Esophagus (tissue), 2 donors: ENCODE results near the gene ZNF814. TPM values are rescaled to one million over a fixed set of nuclear protein-coding genes. Genes with fewer than 3 reads are reported as not detected.

Experiments used
- polyA plus RNA-seq, 2 donors: library from polyadenylated mRNA; stranded (reverse); fragments of 200-250 nt; gene quantifications; one replicate each; pipeline ENCODE4 v1.2.3, GENCODE V29; 2013
- donor health status: healthy with polysubstance abuse.
- donor health status: Bipolar disorder and iron deficiency.

The ZNF814 gene
- polyA plus RNA-seq, 2 donors: 3.5 to 6.0 TPM

Other genes with a start within 250 kb of the ZNF814 start
- gene ZSCAN4, start 220.1 kb downstream of the ZNF814 start, polyA plus RNA-seq: under 1 TPM; 0.01 to 0.08 TPM
- 1 to 10 TPM; 1.2 to 2.2 TPM for gene ZNF551, start 207.1 kb downstream of the ZNF814 start, polyA plus RNA-seq
- gene ZNF154, start 179.8 kb downstream of the ZNF814 start, polyA plus RNA-seq: 1 to 10 TPM in 1 of 2 donors, under 1 TPM in 1; 0.98 to 1.6 TPM
- gene ZNF671, start 161.4 kb downstream of the ZNF814 start, polyA plus RNA-seq: 1 to 10 TPM; 1.3 to 1.5 TPM
- gene ZNF776, start 142.2 kb downstream of the ZNF814 start, polyA plus RNA-seq: 1 to 10 TPM; 2.9 to 3.3 TPM
- 1 to 10 TPM; 5.0 to 5.4 TPM for gene ZNF586, start 119.4 kb downstream of the ZNF814 start, polyA plus RNA-seq
- gene ZNF552, start 74.1 kb downstream of the ZNF814 start, polyA plus RNA-seq: 1 to 10 TPM; 4.6 to 5.7 TPM
- 1 to 10 TPM; 3.1 to 5.7 TPM for gene ZNF587B, start 58.7 kb downstream of the ZNF814 start, polyA plus RNA-seq
- 10 to 100 TPM in 1 of 2 donors, 1 to 10 TPM in 1; 4.9 to 19.5 TPM for gene ZNF587, start 39.2 kb downstream of the ZNF814 start, polyA plus RNA-seq
- 1 to 10 TPM; 1.7 to 2.4 TPM for gene ZNF417, start 27.6 kb upstream of the ZNF814 start, polyA plus RNA-seq
- gene ZNF418, start 46.4 kb upstream of the ZNF814 start, polyA plus RNA-seq: 1 to 10 TPM; 2.0 to 3.0 TPM
- 1 to 10 TPM; 2.5 TPM for gene ZNF256, start 58.7 kb upstream of the ZNF814 start, polyA plus RNA-seq
- gene C19orf18, start 85.5 kb upstream of the ZNF814 start, polyA plus RNA-seq: 1 to 10 TPM in 1 of 2 donors, under 1 TPM in 1; 0.32 to 1.0 TPM
- gene ZNF606, start 113.8 kb upstream of the ZNF814 start, polyA plus RNA-seq: 1 to 10 TPM; 4.6 to 7.2 TPM
- under 1 TPM in 1 of 2 donors, not detected in 1; 0.05 TPM for gene ZSCAN1, start 145.0 kb upstream of the ZNF814 start, polyA plus RNA-seq
- gene ZNF135, start 170.2 kb upstream of the ZNF814 start, polyA plus RNA-seq: 1 to 10 TPM; 1.6 to 2.9 TPM
- 10 to 100 TPM; 20.2 to 22.9 TPM for gene ZSCAN18, start 209.2 kb upstream of the ZNF814 start, polyA plus RNA-seq